ENCODE results near the gene ZNF480. TPM values are rescaled to one million over a fixed set of nuclear protein-coding genes. Genes with fewer than 3 reads are reported as not detected.
A peak's percentile ranks its signal among the peaks of the same experiment; 100 is the strongest.

Gene ZNF480
- total and polyA plus RNA-seq, 2 of the 8 experiments (the other 6 are each of a cell fraction or from before 2014, with no cell fraction given): 3.4 to 32.9 TPM

GRCh38 chr19:52307275-52307674 is 10.3 kb downstream of the ZNF480 start:
- Histone ChIP-seq H3K4me1 (replicated peaks in 1 of 4; ENCODE audit: control insufficient read depth in 3 of 4, insufficient read depth in 4 of 4, low read length in 3 of 4) (no peaks in the 10 kb centered on the region), H3K18ac (ENCODE audit: extremely low read depth, low read length) (no peak overlapping the region), H3K79me2 (ENCODE audit: control insufficient read depth in 1 of 2, insufficient read depth in 2 of 2, low read length in 2 of 2) (no peaks in the 10 kb centered on the region), H3K27ac (ENCODE audit: low read depth, low read length) (no peak overlapping the region), H2BK120ac (replicated peaks; ENCODE audit: low read depth, low read length) (no peak overlapping the region), H3K4me3 (ENCODE audit: extremely low read depth in 1 of 4, insufficient read depth in 2 of 4, low read depth in 3 of 4, low read length in 4 of 4) (no peak overlapping the region), H3K4me2 (ENCODE audit: insufficient read depth in 1 of 2, low read depth in 2 of 2, low read length in 2 of 2) (no peak overlapping the region), H2AFZ (ENCODE audit: low read length) (no peak overlapping the region), H3K14ac (ENCODE audit: insufficient read length) (no peak overlapping the region), H3K23ac (ENCODE audit: insufficient read length) (no peak overlapping the region), H3K56ac (replicated peaks; ENCODE audit: insufficient read length, low read depth, low read length) (no peak overlapping the region), H3K36me3 (ENCODE audit: control insufficient read depth in 2 of 4, insufficient read depth in 4 of 4, low read length in 3 of 4) (peaks cover 4 to 88% (median 47%) of the 10 kb centered on the region in 4 experiments; a peak in 6 of 8 replicates), H3K4ac (replicated peaks; ENCODE audit: insufficient read length, low read depth, low read length) (no peak overlapping the region), H2BK12ac (ENCODE audit: low read depth, low read length) (no peak overlapping the region), H2AK5ac (ENCODE audit: low read depth, low read length) (no peak overlapping the region), H2BK5ac (ENCODE audit: low read depth, low read length) (no peak overlapping the region), H4K91ac (replicated peaks; ENCODE audit: insufficient read length, low read length) (no peak overlapping the region), H3K27me3 (replicated peaks in 1 of 4; ENCODE audit: control insufficient read depth in 3 of 4, extremely low read depth in 1 of 4, insufficient read depth in 3 of 4, low read length in 3 of 4) (no peaks in the 10 kb centered on the region), H3K9ac (replicated peaks in 1 of 4; ENCODE audit: extremely low read depth in 1 of 4, low read depth in 3 of 4, low read length in 3 of 4) (no peak overlapping the region), H4K5ac (ENCODE audit: insufficient read length, low read depth, low read length) (no peak overlapping the region), H4K20me1 (replicated peaks in 1 of 2; ENCODE audit: control insufficient read depth in 1 of 2, insufficient read depth in 2 of 2, low read length in 2 of 2) (no peaks in the 10 kb centered on the region), H2BK20ac (ENCODE audit: low read length) (no peak overlapping the region), H3K23me2 (ENCODE audit: low read depth, low read length) (no peaks in the 10 kb centered on the region), H2BK15ac (ENCODE audit: low read length) (no peak overlapping the region), H3K9me3 (ENCODE audit: insufficient read depth in 2 of 2, low read depth in 1 of 2, low read length in 1 of 2) (peaks cover 48 to 60% of the 10 kb centered on the region in 2 experiments), H4K8ac (ENCODE audit: extremely low read depth, insufficient read depth, low read length) (no peak overlapping the region), H3K79me1 (ENCODE audit: low read depth, low read length) (no peaks in the 10 kb centered on the region)
- WGBS, 2 experiments (ENCODE audit: extremely low coverage in 1 of 2, insufficient coverage in 1 of 2, insufficient read length in 1 of 2, insufficient replicate concordance in 2 of 2, low coverage in 1 of 2, low lambda C conversion rate in 2 of 2, missing lambda C conversion rate in 1 of 2): 97% methylated on average over 10 of the region's 10 CpGs; no CpG with 5 or more reads in 1 of the 2 experiments
- ChIA-PET CTCF (ENCODE audit: partially characterized antibody) (interaction anchor here (0.9 to 1.8 kb wide), 3 partner anchors 26 to 59 kb away, joined by 3 to 6 read pairs (median 3); no protein-coding TSS in a partner anchor), POLR2A (ENCODE audit: partially characterized antibody) (interaction anchor here (1.0 kb wide), 1 partner anchor 42 kb away, joined by 3 read pairs; no protein-coding TSS in a partner anchor)
- DNase-seq (ENCODE audit: low read depth in 1 of 2, low spot score in 2 of 2) (peak in 1 of 2 experiments; percentile 53), FAIRE-seq (no peak)
- no peak for TF ChIP-seq EZH2 (IDR thresholded peaks at IDR 0.05; ENCODE audit: low read depth, low read length, severe bottlenecking)
- TF ChIP-seq SUZ12 (IDR thresholded peaks at IDR 0.05; ENCODE audit: low read length): no peak
- TF ChIP-seq MAFK (IDR thresholded peaks at IDR 0.05; ENCODE audit: low read depth, low read length): no peak
- TF ChIP-seq RAD21 (IDR thresholded peaks at IDR 0.05 in 1 of 2, conservative IDR thresholded peaks at IDR 0.05 in 1 of 2; ENCODE audit: low read depth in 2 of 2, low read length in 2 of 2): no peak
- TF ChIP-seq BCL11A (IDR thresholded peaks at IDR 0.05; ENCODE audit: low read depth in 2 of 2, low read length in 2 of 2): no peak
- no peak for TF ChIP-seq POLR2AphosphoS5 (IDR thresholded peaks at IDR 0.05; ENCODE audit: low read depth, low read length)
- TF ChIP-seq TEAD4 (IDR thresholded peaks at IDR 0.05; ENCODE audit: low read depth, low read length): no peak
- TF ChIP-seq KDM1A (IDR thresholded peaks at IDR 0.05; ENCODE audit: borderline replicate concordance, low read length): no peak
- no peak for TF ChIP-seq HDAC2 (IDR thresholded peaks at IDR 0.05; ENCODE audit: borderline replicate concordance in 1 of 2, low read depth in 2 of 2, low read length in 2 of 2)
- no peak for TF ChIP-seq ZNF274 (IDR thresholded peaks at IDR 0.05; ENCODE audit: borderline replicate concordance, extremely low read depth, low read length)
- TF ChIP-seq RXRA (IDR thresholded peaks at IDR 0.05; ENCODE audit: insufficient read depth, low read depth, low read length): no peak
- no peak for TF ChIP-seq SIRT6 (IDR thresholded peaks at IDR 0.05; ENCODE audit: low read length)
- no peak for TF ChIP-seq HDAC6 (IDR thresholded peaks at IDR 0.05; ENCODE audit: low read depth, low read length)
- no peak for TF ChIP-seq KDM5A (IDR thresholded peaks at IDR 0.05; ENCODE audit: low read length)

All from H1 (cell line).